HepG2 (cell line): Measurements from ENCODE around the gene KCNIP4. TPM values are rescaled to one million over a fixed set of nuclear protein-coding genes. Genes with fewer than 3 reads are reported as not detected.
A peak's percentile ranks its signal among the peaks of the same experiment; 100 is the strongest.

ENCODE experiments used
- ATF1 ChIP-seq: IDR thresholded peaks from 2 replicates; pipeline ENCODE4 v1.6.1; 2016; ENCODE audit warnings: mild to moderate bottlenecking, control low read depth
- BCL6 ChIP-seq: IDR thresholded peaks from 2 replicates; pipeline ENCODE4 v1.6.1; 2016; ENCODE audit warnings: missing genetic modification reagents, missing compliant biosample characterization
- E2F5 ChIP-seq: sonication (generic); formaldehyde crosslinking; conservative IDR thresholded peaks from 2 replicates; pipeline ENCODE4 v1.4.0; 2020; ENCODE audit warnings: missing genetic modification reagents
- FLYWCH1 ChIP-seq: sonication (generic); formaldehyde crosslinking; IDR thresholded peaks from 2 replicates; pipeline ENCODE4 v1.8.1; 2023; ENCODE audit warnings: mild to moderate bottlenecking, missing genetic modification reagents
- MIXL1 ChIP-seq: IDR thresholded peaks from 2 replicates; pipeline ENCODE4 v1.6.1; 2016
- NFKB2 ChIP-seq: sonication (generic); formaldehyde crosslinking; IDR thresholded peaks from 2 replicates; pipeline ENCODE4 v1.4.0; 2020; ENCODE audit warnings: missing genetic modification reagents, borderline replicate concordance
- NFYB ChIP-seq: sonication (generic); formaldehyde crosslinking; IDR thresholded peaks from 2 replicates; pipeline ENCODE4 v1.4.0; 2020; ENCODE audit warnings: missing genetic modification reagents
- NR1H2 ChIP-seq: sonication (generic); formaldehyde crosslinking; IDR thresholded peaks from 2 replicates; pipeline ENCODE4 v1.8.1; 2022; ENCODE audit warnings: low read depth, missing genetic modification reagents, borderline replicate concordance
- PPARG ChIP-seq: conservative IDR thresholded peaks from 2 replicates; pipeline ENCODE4 v1.6.1; 2016; ENCODE audit warnings: missing biosample characterization, missing genetic modification reagents
- RBFOX2 ChIP-seq: fragments of 200-400 bp; formaldehyde crosslinking; IDR thresholded peaks from 2 replicates; pipeline ENCODE4 v1.6.1; 2017; ENCODE audit warnings: low read depth, mild to moderate bottlenecking, low read length
- RFX1 ChIP-seq: fragments of 450-650 bp; IDR thresholded peaks from 2 replicates; pipeline ENCODE4 v1.6.1; 2017
- SIN3A ChIP-seq: IDR thresholded peaks from 2 replicates; pipeline ENCODE4 v1.6.1; 2011; ENCODE audit warnings: low read depth, mild to moderate bottlenecking, control low read depth, low read length, borderline replicate concordance
- THAP9 ChIP-seq: sonication (generic); formaldehyde crosslinking; IDR thresholded peaks from 2 replicates; pipeline ENCODE4; 2020; ENCODE audit warnings: missing genetic modification reagents, mild to moderate bottlenecking, borderline replicate concordance
- U2AF1 ChIP-seq: fragments of 200-400 bp; formaldehyde crosslinking; optimal IDR thresholded peaks from 2 replicates; pipeline ENCODE3; 2017; ENCODE audit warnings: mild to moderate bottlenecking, low read depth, low read length
- ZBTB40 ChIP-seq, 2 experiments: fragments of 450-650 bp in 1 of 2; sonication (generic) in 1 of 2; formaldehyde crosslinking in 1 of 2; IDR thresholded peaks; 2 replicates each; pipeline versions ENCODE4 v1.6.1 to v1.8.0; 2016 to 2022; ENCODE audit warnings: antibody characterized with exemption in 1 of 2, mild to moderate bottlenecking in 1 of 2, missing genetic modification reagents in 1 of 2
- ZNF598 ChIP-seq: sonication (generic); formaldehyde crosslinking; IDR thresholded peaks from 2 replicates; pipeline ENCODE4 v1.5.1; 2020; ENCODE audit warnings: mild to moderate bottlenecking, missing genetic modification reagents, borderline replicate concordance
- ZSCAN22 ChIP-seq: sonication (generic); formaldehyde crosslinking; IDR thresholded peaks from 2 replicates; pipeline ENCODE4 v1.4.0; 2020; ENCODE audit warnings: mild to moderate bottlenecking, missing genetic modification reagents
- polyA plus RNA-seq, 8 experiments: library from polyadenylated mRNA; depleted of rRNA in 3 of 8; stranded (reverse) in 7 of 8; unstranded in 1 of 8; fragments of >200 nt; fragmentation: Illumina TruSeq in 4 of 8; extraction: Trizol in 4 of 8; gene quantifications; 2 replicates each; pipeline versions ENCODE4 v1.2.1 to v1.2.3, GENCODE V29; 2011 to 2016; ENCODE audit warnings: low read depth in 4 of 8, missing spikeins in 1 of 8, mixed read lengths in 1 of 8; ENCODE audit not compliant: insufficient read depth in 1 of 8
- total RNA-seq, 5 experiments: library from RNA; depleted of rRNA; stranded (reverse); fragments of >200 nt; fragmentation: Illumina TruSeq; extraction: Trizol; gene quantifications; 2 replicates each; pipeline ENCODE4 v1.2.3, GENCODE V29; 2016; ENCODE audit warnings: low read depth in 1 of 5

KCNIP4 gene
- total and polyA plus RNA-seq, 2 of the 13 experiments (the other 11 are each of a cell fraction or from before 2014, with no cell fraction given) = 0.09 TPM; not detected in 1

GRCh38 chr4:20700007-20700761, 1248.4 kb downstream of the KCNIP4 start, which contains the start of gene PACRGL (continued):
- TF ChIP-seq ZBTB40 (IDR thresholded peaks at IDR 0.05) (no peak), ZBTB40 (CRISPR knock-in tag; IDR thresholded peaks at IDR 0.05) (no peak), U2AF1 (no peak), RFX1 (peak; percentile 91), NR1H2 (CRISPR knock-in tag) (no peak), NFYB (CRISPR knock-in tag) (peak; percentile 86), ATF1 (CRISPR knock-in tag) (peak; percentile 98), THAP9 (CRISPR knock-in tag) (peak; percentile 70; the same call in 1 of the 2 replicates), ZSCAN22 (CRISPR knock-in tag) (0 out of 2 replicates have a peak, but pooled peaks have one; percentile 24), E2F5 (CRISPR knock-in tag) (peak; percentile 38; the same call in 1 of the 2 replicates), MIXL1 (CRISPR knock-in tag) (peak; percentile 54; the same call in 1 of the 2 replicates), FLYWCH1 (CRISPR knock-in tag) (no peak), PPARG (CRISPR knock-in tag) (0 out of 2 replicates have a peak, but pooled peaks have one; percentile 39), SIN3A (peak; percentile 89; the same call in 1 of the 2 replicates), NFKB2 (CRISPR knock-in tag) (peak; percentile 52; the same call in 1 of the 2 replicates), ZNF598 (0 out of 2 replicates have a peak, but pooled peaks have one; percentile 21), RBFOX2 (peak; percentile 92), BCL6 (peak; percentile 34; the same call in 1 of the 2 replicates)
